Measurements from ENCODE around the gene GPHN.
"Not testable (repeated sequence)": the region's sequence is repeated elsewhere in the genome, so short reads cannot be mapped to it uniquely, and the experiment has no call there.

Gene GPHN

GRCh38 chr14:66543996-66544395 is 36.0 kb downstream of the GPHN start:
- no peak overlapping the region for H3K4me3 ChIP-seq (ENCODE audit: low read depth, low read length)
- DNase-seq (ENCODE audit: low read depth) = no peak
- no peak for TF ChIP-seq MAX (IDR thresholded peaks at IDR 0.05; ENCODE audit: low read depth, low read length)
- TF ChIP-seq MYC (IDR thresholded peaks at IDR 0.05; ENCODE audit: low read depth, low read length) = no peak
- TF ChIP-seq CTCF (IDR thresholded peaks at IDR 0.05; ENCODE audit: low read depth, low read length) = no peak
- no peak for TF ChIP-seq POLR2A (IDR thresholded peaks at IDR 0.05; ENCODE audit: extremely low read depth, insufficient read length)

GRCh38 chr14:66545191-66545590 is 37.2 kb downstream of the GPHN start:
- DNase-seq (ENCODE audit: low read depth); H3K4me3 ChIP-seq (ENCODE audit: low read depth, low read length): not testable (repeated sequence)

GRCh38 chr14:66545751-66546150 is 37.8 kb downstream of the GPHN start:
- H3K4me3 ChIP-seq (ENCODE audit: low read depth, low read length); DNase-seq (ENCODE audit: low read depth): not testable (repeated sequence)

- no peak for DNase-seq (ENCODE audit: low read depth)
- H3K4me3 ChIP-seq (ENCODE audit: low read depth, low read length) = no peak overlapping the region
- TF ChIP-seq CTCF (IDR thresholded peaks at IDR 0.05; ENCODE audit: low read depth, low read length) = no peak
- no peak for TF ChIP-seq POLR2A (IDR thresholded peaks at IDR 0.05; ENCODE audit: extremely low read depth, insufficient read length)
- TF ChIP-seq MAX (IDR thresholded peaks at IDR 0.05; ENCODE audit: low read depth, low read length) = no peak
- no peak for TF ChIP-seq MYC (IDR thresholded peaks at IDR 0.05; ENCODE audit: low read depth, low read length)
These were observed 55.8 kb downstream of the GPHN start for GRCh38 chr14:66563731-66564130.

GRCh38 chr14:66568220-66568619 is 60.3 kb downstream of the GPHN start:
- TF ChIP-seq MAX (IDR thresholded peaks at IDR 0.05; ENCODE audit: low read depth, low read length) (no peak), POLR2A (IDR thresholded peaks at IDR 0.05; ENCODE audit: extremely low read depth, insufficient read length) (no peak), CTCF (IDR thresholded peaks at IDR 0.05; ENCODE audit: low read depth, low read length) (no peak), MYC (IDR thresholded peaks at IDR 0.05; ENCODE audit: low read depth, low read length) (no peak)
- DNase-seq (ENCODE audit: low read depth) = no peak
- no peak overlapping the region for H3K4me3 ChIP-seq (ENCODE audit: low read depth, low read length)

GRCh38 chr14:66572826-66573225 is 64.9 kb downstream of the GPHN start:
- no peak overlapping the region for H3K4me3 ChIP-seq (ENCODE audit: low read depth, low read length)
- DNase-seq (ENCODE audit: low read depth) = no peak
- TF ChIP-seq MAX (IDR thresholded peaks at IDR 0.05; ENCODE audit: low read depth, low read length) (no peak), CTCF (IDR thresholded peaks at IDR 0.05; ENCODE audit: low read depth, low read length) (no peak), POLR2A (IDR thresholded peaks at IDR 0.05; ENCODE audit: extremely low read depth, insufficient read length) (no peak), MYC (IDR thresholded peaks at IDR 0.05; ENCODE audit: low read depth, low read length) (no peak)

- no peak for DNase-seq (ENCODE audit: low read depth)
- H3K4me3 ChIP-seq (ENCODE audit: low read depth, low read length) = no peak overlapping the region
- TF ChIP-seq MAX (IDR thresholded peaks at IDR 0.05; ENCODE audit: low read depth, low read length) = no peak
- no peak for TF ChIP-seq MYC (IDR thresholded peaks at IDR 0.05; ENCODE audit: low read depth, low read length)
- TF ChIP-seq CTCF (IDR thresholded peaks at IDR 0.05; ENCODE audit: low read depth, low read length) = no peak
- no peak for TF ChIP-seq POLR2A (IDR thresholded peaks at IDR 0.05; ENCODE audit: extremely low read depth, insufficient read length)
These were observed 67.1 kb downstream of the GPHN start for GRCh38 chr14:66575014-66575413.
